ENCODE measurements around the gene UBE2QL1. TPM values are rescaled to one million over a fixed set of nuclear protein-coding genes. Genes with fewer than 3 reads are reported as not detected.

The UBE2QL1 gene
- total RNA-seq, 2 experiments from 2014 or later = 0.33 to 0.45 TPM

DNA sequence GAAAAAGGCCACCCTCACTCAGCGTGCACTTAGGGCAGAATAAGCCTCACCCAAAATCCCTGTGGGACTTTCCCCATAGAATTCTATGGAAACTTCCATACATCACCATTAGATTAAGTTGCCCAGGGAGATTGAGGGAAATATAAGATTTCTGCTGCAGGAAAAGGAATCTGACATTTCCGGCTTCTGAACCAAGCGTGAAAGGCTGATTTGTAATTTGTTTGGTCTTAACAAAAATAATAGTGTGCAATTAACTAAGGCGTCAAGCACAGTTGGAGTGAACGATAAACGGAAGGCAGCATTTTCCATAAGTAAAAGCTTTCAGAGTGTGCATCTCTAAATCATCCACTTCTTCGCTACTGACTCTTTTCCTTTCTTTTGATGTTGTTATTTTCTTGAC, 14.0 kb downstream of the UBE2QL1 start:
- H3K4me3 Mint-ChIP-seq = no peak overlapping the region
- TF ChIP-seq, protein P1, sequence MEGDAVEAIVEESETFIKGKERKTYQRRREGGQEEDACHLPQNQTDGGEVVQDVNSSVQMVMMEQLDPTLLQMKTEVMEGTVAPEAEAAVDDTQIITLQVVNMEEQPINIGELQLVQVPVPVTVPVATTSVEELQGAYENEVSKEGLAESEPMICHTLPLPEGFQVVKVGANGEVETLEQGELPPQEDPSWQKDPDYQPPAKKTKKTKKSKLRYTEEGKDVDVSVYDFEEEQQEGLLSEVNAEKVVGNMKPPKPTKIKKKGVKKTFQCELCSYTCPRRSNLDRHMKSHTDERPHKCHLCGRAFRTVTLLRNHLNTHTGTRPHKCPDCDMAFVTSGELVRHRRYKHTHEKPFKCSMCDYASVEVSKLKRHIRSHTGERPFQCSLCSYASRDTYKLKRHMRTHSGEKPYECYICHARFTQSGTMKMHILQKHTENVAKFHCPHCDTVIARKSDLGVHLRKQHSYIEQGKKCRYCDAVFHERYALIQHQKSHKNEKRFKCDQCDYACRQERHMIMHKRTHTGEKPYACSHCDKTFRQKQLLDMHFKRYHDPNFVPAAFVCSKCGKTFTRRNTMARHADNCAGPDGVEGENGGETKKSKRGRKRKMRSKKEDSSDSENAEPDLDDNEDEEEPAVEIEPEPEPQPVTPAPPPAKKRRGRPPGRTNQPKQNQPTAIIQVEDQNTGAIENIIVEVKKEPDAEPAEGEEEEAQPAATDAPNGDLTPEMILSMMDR (IDR thresholded peaks at IDR 0.05) = no peak
- ATAC-seq (ENCODE audit: poor library complexity) (no peak), DNase-seq (no peak)
- H3K4me1 Mint-ChIP-seq (ENCODE audit: low read depth) = no peaks in the 10 kb centered on the region
- ChIA-PET POLR2A (no interaction called here), CTCF (no interaction called here)
- Histone ChIP-seq H3K27me3 (ENCODE audit: control insufficient read depth in 1 of 2, insufficient read depth in 2 of 2, low read length in 2 of 2) (no peaks in the 10 kb centered on the region), H3K36me3 (ENCODE audit: insufficient read depth, low read length) (no peaks in the 10 kb centered on the region), H3K4me1 (ENCODE audit: insufficient read depth, low read length) (no peaks in the 10 kb centered on the region), H3K27ac (ENCODE audit: low read depth in 1 of 2, low read length in 2 of 2) (no peak overlapping the region), H3K4me3 (ENCODE audit: low read length) (no peak overlapping the region), H3K9me3 (ENCODE audit: control insufficient read depth in 1 of 2, insufficient read depth in 1 of 2, low read length in 2 of 2) (peaks cover 0 to 8% of the 10 kb centered on the region in 2 experiments)
- intact Hi-C loops (cut with DNase I, micrococcal nuclease) = no loop called here
- no peak overlapping the region for H3K27ac Mint-ChIP-seq
- peaks cover 45% of the 10 kb centered on the region for H3K27me3 Mint-ChIP-seq
- H3K36me3 Mint-ChIP-seq (ENCODE audit: low read depth) = no peaks in the 10 kb centered on the region
- H3K9me3 Mint-ChIP-seq = no peaks in the 10 kb centered on the region

DNA sequence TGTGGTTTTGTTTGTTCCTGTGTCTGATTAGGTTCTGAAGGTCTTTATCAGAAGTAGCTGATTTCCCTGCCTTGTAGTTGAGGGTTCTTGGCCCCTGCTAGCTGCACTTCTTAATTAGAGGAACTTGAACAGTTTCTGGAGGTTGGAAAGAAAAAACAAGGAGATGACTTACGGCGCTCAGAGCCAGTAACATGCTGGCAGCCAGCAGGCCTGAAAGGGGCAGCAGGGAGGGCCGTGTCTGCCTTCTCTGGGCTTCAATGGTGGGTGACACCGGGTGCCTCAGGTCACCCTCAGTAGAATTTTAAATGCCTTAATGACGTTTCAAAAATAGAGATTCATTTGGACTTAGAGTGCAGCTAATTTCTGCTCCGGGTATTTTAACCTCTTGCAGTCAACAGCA, 15.8 kb downstream of the UBE2QL1 start:
- H3K4me3 ChIP-seq (ENCODE audit: low read length) = no peak overlapping the region
- no peaks in the 10 kb centered on the region for H3K4me1 Mint-ChIP-seq (ENCODE audit: low read depth)
- no peak for ATAC-seq (ENCODE audit: poor library complexity)
- H3K9me3 Mint-ChIP-seq = no peaks in the 10 kb centered on the region
- peaks cover 43% of the 10 kb centered on the region for H3K27me3 Mint-ChIP-seq
- H3K4me1 ChIP-seq (ENCODE audit: insufficient read depth, low read length) = no peaks in the 10 kb centered on the region
- no peak overlapping the region for H3K27ac Mint-ChIP-seq
- no peak for DNase-seq
- H3K36me3 Mint-ChIP-seq (ENCODE audit: low read depth) = no peaks in the 10 kb centered on the region
- intact Hi-C loops (cut with DNase I, micrococcal nuclease) = no loop called here
- H3K27me3 ChIP-seq (ENCODE audit: control insufficient read depth in 1 of 2, insufficient read depth in 2 of 2, low read length in 2 of 2) = no peaks in the 10 kb centered on the region
- POLR2A ChIA-PET = no interaction called here
- no peak overlapping the region for H3K4me3 Mint-ChIP-seq
- CTCF ChIA-PET = no interaction called here
- TF ChIP-seq, protein P1 (IDR thresholded peaks at IDR 0.05) = no peak
- no peaks in the 10 kb centered on the region for H3K36me3 ChIP-seq (ENCODE audit: insufficient read depth, low read length)
- H3K27ac ChIP-seq (ENCODE audit: low read depth in 1 of 2, low read length in 2 of 2) = no peak overlapping the region
- H3K9me3 ChIP-seq (ENCODE audit: control insufficient read depth in 1 of 2, insufficient read depth in 1 of 2, low read length in 2 of 2) = peaks cover 0 to 8% of the 10 kb centered on the region in 2 experiments

DNA sequence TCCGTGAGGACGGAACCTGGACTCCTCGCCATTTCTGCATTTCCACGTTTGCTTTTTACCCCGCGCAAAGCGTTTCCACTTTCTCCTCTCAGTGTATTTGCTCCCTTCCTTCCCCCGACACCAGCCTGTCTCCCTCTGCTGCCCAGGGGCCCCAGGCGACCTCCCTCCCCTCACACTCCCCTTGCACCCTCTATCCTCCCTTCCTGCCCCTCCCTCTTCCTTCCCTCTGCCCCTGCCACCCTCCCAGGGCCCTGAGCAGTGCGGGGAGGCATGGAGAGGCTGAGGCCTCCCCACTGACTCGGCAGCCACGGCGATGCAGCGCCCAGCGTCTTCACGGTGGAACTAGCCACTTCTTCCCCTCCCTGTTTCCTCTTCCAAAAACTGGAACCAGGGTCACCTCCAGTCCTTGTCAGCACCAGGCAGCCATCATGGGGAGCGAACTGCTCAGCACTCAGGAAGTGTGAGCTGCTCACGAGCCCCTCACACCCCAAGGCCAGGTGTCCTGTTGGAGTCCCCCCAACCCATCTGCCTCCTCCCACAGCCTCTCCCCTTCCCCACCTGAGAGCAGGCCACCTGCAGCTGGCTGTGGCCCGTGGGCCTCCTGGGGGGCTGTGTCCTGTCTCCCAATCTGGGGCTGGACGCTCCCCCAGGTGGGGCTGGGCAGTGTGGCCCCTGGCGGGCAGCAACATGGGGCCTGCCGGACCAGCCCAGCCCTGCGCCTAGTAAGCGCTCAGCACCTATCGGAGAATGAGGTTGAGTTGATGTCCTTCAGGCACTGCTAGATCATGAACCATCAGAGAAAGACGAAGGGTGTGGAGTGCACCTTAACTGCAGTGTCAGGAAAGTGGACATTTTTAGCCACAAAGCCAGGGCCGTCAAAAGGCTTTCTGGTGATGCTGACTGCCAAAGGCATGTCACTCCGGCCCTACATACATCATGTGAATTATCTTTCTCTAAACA, 17.5 kb downstream of the UBE2QL1 start:
- no peaks in the 10 kb centered on the region for H3K36me3 ChIP-seq (ENCODE audit: insufficient read depth, low read length)
- ATAC-seq (ENCODE audit: poor library complexity) = no peak
- no peak overlapping the region for H3K27ac Mint-ChIP-seq
- H3K27me3 ChIP-seq (ENCODE audit: control insufficient read depth in 1 of 2, insufficient read depth in 2 of 2, low read length in 2 of 2) = peaks cover 0 to 6% of the 10 kb centered on the region in 2 experiments
- ChIA-PET POLR2A (no interaction called here), CTCF (no interaction called here)
- TF ChIP-seq, protein P1 (IDR thresholded peaks at IDR 0.05) = no peak
- no peak overlapping the region for H3K4me3 ChIP-seq (ENCODE audit: low read length)
- no peaks in the 10 kb centered on the region for H3K4me1 ChIP-seq (ENCODE audit: insufficient read depth, low read length)
- H3K9me3 ChIP-seq (ENCODE audit: control insufficient read depth in 1 of 2, insufficient read depth in 1 of 2, low read length in 2 of 2) = peaks cover 0 to 9% of the 10 kb centered on the region in 2 experiments
- no peak for DNase-seq
- H3K36me3 Mint-ChIP-seq (ENCODE audit: low read depth) = no peaks in the 10 kb centered on the region
- peaks cover 39% of the 10 kb centered on the region for H3K27me3 Mint-ChIP-seq
- H3K27ac ChIP-seq (ENCODE audit: low read depth in 1 of 2, low read length in 2 of 2) = no peak overlapping the region
- H3K4me1 Mint-ChIP-seq (ENCODE audit: low read depth) = no peaks in the 10 kb centered on the region
- H3K9me3 Mint-ChIP-seq = no peaks in the 10 kb centered on the region
- intact Hi-C loops (cut with DNase I, micrococcal nuclease) = no loop called here
- no peak overlapping the region for H3K4me3 Mint-ChIP-seq

Data from CD4-positive, alpha-beta T cell (primary cell).